Endothelial cell of umbilical vein (primary cell): ENCODE measurements around the gene STPG4. TPM values are rescaled to one million over a fixed set of nuclear protein-coding genes. Genes with fewer than 3 reads are reported as not detected.

ENCODE experiments used
- BruUV-seq: library from RNA; stranded (reverse); fragments of 400-500 nt; replicated peaks from 2 replicates; lab custom pipeline; 2021; lab: Mats Ljungman, UMichigan
- CTCF ChIA-PET: fragments of 300-600, 350-600 bp; sonication (Branson Sonifier 250); formaldehyde crosslinking; loops from one replicate; lab custom pipeline; 2021; ENCODE audit warnings: antibody characterized with exemption, inconsistent platforms; lab: Charles Lee
- POLR2A ChIA-PET: fragments of 300-600, 350-600 bp; sonication (Branson Sonifier 250); formaldehyde crosslinking; loops from one replicate; lab custom pipeline; 2021; ENCODE audit warnings: antibody characterized with exemption, inconsistent platforms; lab: Charles Lee
- DNase-seq: peaks from one replicate; pipeline ENCODE4 v3.0.0-alpha.2; 2011; ENCODE audit warnings: low read depth, low spot score
- FAIRE-seq: peaks from 2 replicates; lab custom pipeline; 2011; peaks lifted over from hg19 to GRCh38; lab: Jason Lieb, UNC
- H2AFZ ChIP-seq: 2 replicates; pipeline ENCODE4 v1.6.0; 2012; ENCODE audit warnings: low read depth, low read length, control low read depth, inconsistent platforms
- H3K27ac ChIP-seq: 2 replicates; pipeline ENCODE4 v1.5.1; 2011; ENCODE audit warnings: low read depth, mild to moderate bottlenecking, control low read depth, low read length, moderate library complexity; ENCODE audit not compliant: insufficient read depth
- H3K27me3 ChIP-seq, 2 experiments: 2 replicates each; pipeline versions ENCODE4 v1.6.0 to v1.6.1; 2011; ENCODE audit warnings: low read length in 2 of 2, mixed read lengths in 1 of 2; ENCODE audit not compliant: control insufficient read depth in 2 of 2, insufficient read depth in 2 of 2
- H3K36me3 ChIP-seq, 2 experiments: 2 replicates in 1 of 2; 3 replicates in 1 of 2; pipeline ENCODE4 v1.5.1; 2011; ENCODE audit warnings: low read length in 2 of 2, mild to moderate bottlenecking in 1 of 2, moderate library complexity in 1 of 2; ENCODE audit not compliant: control insufficient read depth in 2 of 2, insufficient read depth in 2 of 2; ENCODE audit errors: extremely low read depth in 1 of 2
- H3K4me1 ChIP-seq: 3 replicates; pipeline ENCODE4 v1.5.1; 2011; ENCODE audit warnings: mild to moderate bottlenecking, low read length; ENCODE audit not compliant: control insufficient read depth, insufficient read depth; ENCODE audit errors: extremely low read depth
- H3K4me2 ChIP-seq: 2 replicates; pipeline ENCODE4 v1.6.1; 2011; ENCODE audit warnings: low read length, control low read depth, mixed read lengths; ENCODE audit not compliant: insufficient read depth
- H3K4me3 ChIP-seq, 3 experiments: fragments of 200-600 bp in 1 of 3; sonication (generic), shearing (Covaris generic) in 1 of 3; replicated peaks in 1 of 3; 2 replicates each; pipeline ENCODE4 v1.5.1; 2011 to 2016; ENCODE audit warnings: control low read depth in 3 of 3, low read length in 3 of 3, mild to moderate bottlenecking in 2 of 3, inconsistent platforms in 1 of 3, low read depth in 1 of 3, moderate library complexity in 1 of 3; ENCODE audit not compliant: insufficient read depth in 1 of 3
- H3K79me2 ChIP-seq: 2 replicates; pipeline ENCODE4 v1.6.0; 2012; ENCODE audit warnings: low read length, inconsistent platforms; ENCODE audit not compliant: control insufficient read depth, insufficient read depth
- H3K9ac ChIP-seq: replicated peaks from 2 replicates; pipeline ENCODE3; 2011; ENCODE audit warnings: low read length, control low read depth; ENCODE audit not compliant: insufficient read depth; ENCODE audit errors: extremely low read depth
- H3K9me1 ChIP-seq: replicated peaks from 3 replicates; pipeline ENCODE4 v1.6.0; 2011; ENCODE audit warnings: mild to moderate bottlenecking, low read length; ENCODE audit not compliant: control insufficient read depth, insufficient read depth; ENCODE audit errors: extremely low read depth
- H3K9me3 ChIP-seq: replicated peaks from 2 replicates; pipeline ENCODE4 v1.5.1; 2012; ENCODE audit warnings: low read length, inconsistent platforms; ENCODE audit not compliant: control insufficient read depth, insufficient read depth
- H4K20me1 ChIP-seq: replicated peaks from 2 replicates; pipeline ENCODE3; 2011; ENCODE audit warnings: mild to moderate bottlenecking, low read length; ENCODE audit not compliant: control insufficient read depth, insufficient read depth; ENCODE audit errors: extremely low read depth
- EZH2 ChIP-seq: IDR thresholded peaks from 2 replicates; pipeline ENCODE4 v1.6.1; 2012; ENCODE audit warnings: borderline replicate concordance, low read depth, mild to moderate bottlenecking, moderate library complexity, low read length, inconsistent platforms; ENCODE audit not compliant: severe bottlenecking
- FOS ChIP-seq: IDR thresholded peaks from 2 replicates; pipeline ENCODE4 v1.6.1; 2011; ENCODE audit warnings: mild to moderate bottlenecking, low read length, moderate library complexity, borderline replicate concordance; ENCODE audit not compliant: insufficient read depth
- GATA2 ChIP-seq: IDR thresholded peaks from 2 replicates; pipeline ENCODE4 v1.7.0; 2011; ENCODE audit warnings: low read depth, mild to moderate bottlenecking, moderate library complexity, mixed read lengths, low read length; ENCODE audit not compliant: insufficient read length, insufficient read depth
- JUN ChIP-seq: IDR thresholded peaks from 2 replicates; pipeline ENCODE4 v1.6.1; 2011; ENCODE audit warnings: borderline replicate concordance, low read depth; ENCODE audit not compliant: insufficient read length, insufficient read depth
- MAX ChIP-seq: IDR thresholded peaks from 2 replicates; pipeline ENCODE4 v1.6.1; 2011; ENCODE audit not compliant: insufficient read depth, insufficient read length
- MYC ChIP-seq: IDR thresholded peaks from one replicate; pipeline ENCODE4 v1.6.1; 2011; ENCODE audit warnings: mild to moderate bottlenecking, low read depth, low read length
- POLR2A ChIP-seq: IDR thresholded peaks from 2 replicates; pipeline ENCODE4 v1.6.1; 2012; ENCODE audit warnings: low read depth, mild to moderate bottlenecking, control low read depth, low read length
- POLR2AphosphoS5 ChIP-seq: IDR thresholded peaks from 2 replicates; pipeline ENCODE4 v1.6.1; 2012; ENCODE audit warnings: low read depth, mild to moderate bottlenecking, control low read depth, low read length, moderate library complexity; ENCODE audit not compliant: insufficient read depth
- dilution Hi-C: fragments of 300-500 bp; cut with MboI; formaldehyde crosslinking; loops from one replicate; pipeline ENCODE4 v1.15.0; 2019; ENCODE audit warnings: low sequenced_read_pairs; ENCODE audit not compliant: extremely low pct_ligation_motif_present
- intact Hi-C: fragments of 100-400 bp; cut with micrococcal nuclease; formaldehyde crosslinking; loops from one replicate; pipeline ENCODE4 v1.10.0; 2022
- polyA plus RNA-seq, 4 experiments: library from polyadenylated mRNA; depleted of rRNA in 3 of 4; stranded (reverse) in 3 of 4; unstranded in 1 of 4; fragments of >200 nt; gene quantifications; 2 replicates each; pipeline versions ENCODE4 v1.2.1 to v1.2.3, GENCODE V29; 2011 to 2012; ENCODE audit warnings: missing spikeins in 1 of 4
- total RNA-seq: library from RNA; stranded (reverse); gene quantifications from 2 replicates; pipeline ENCODE4 v1.2.3, GENCODE V29; 2021
- TF ChIP-seq, protein P1 (sequence below), 2 donors: IDR thresholded peaks; 1 replicate in 1 of 2; 2 replicates in 1 of 2; pipeline ENCODE4 v1.5.1; 2011; ENCODE audit warnings: low read length in 2 of 2, mild to moderate bottlenecking in 2 of 2, moderate library complexity in 2 of 2, control low read depth in 1 of 2, inconsistent platforms in 1 of 2, low read depth in 1 of 2; ENCODE audit not compliant: insufficient read depth in 1 of 2; ENCODE audit errors: extremely low read depth in 1 of 2

STPG4 gene
- total and polyA plus RNA-seq, 2 donors (not counting 3 experiments of a cell fraction or from before 2014, with no cell fraction given): 0.53 TPM; not detected in 1

GRCh38 chr2:47050021-47050760 is 104.9 kb downstream of the STPG4 start:
- Histone ChIP-seq H3K79me2 (no peaks in the 10 kb centered on the region), H3K4me2 (no peak overlapping the region), H3K9ac (no peak overlapping the region), H4K20me1 (no peaks in the 10 kb centered on the region), H3K27ac (no peak overlapping the region), H3K9me1 (no peaks in the 10 kb centered on the region), H3K4me1 (no peaks in the 10 kb centered on the region), H3K36me3 (no peaks in the 10 kb centered on the region), H2AFZ (no peak overlapping the region), H3K27me3 (no peaks in the 10 kb centered on the region), H3K9me3 (no peaks in the 10 kb centered on the region), H3K4me3 (no peak overlapping the region)
- TF ChIP-seq POLR2A (no peak), MAX (no peak), JUN (no peak), FOS (no peak), EZH2 (no peak), POLR2AphosphoS5 (no peak), MYC (no peak), GATA2 (no peak)
- TF ChIP-seq, protein P1, sequence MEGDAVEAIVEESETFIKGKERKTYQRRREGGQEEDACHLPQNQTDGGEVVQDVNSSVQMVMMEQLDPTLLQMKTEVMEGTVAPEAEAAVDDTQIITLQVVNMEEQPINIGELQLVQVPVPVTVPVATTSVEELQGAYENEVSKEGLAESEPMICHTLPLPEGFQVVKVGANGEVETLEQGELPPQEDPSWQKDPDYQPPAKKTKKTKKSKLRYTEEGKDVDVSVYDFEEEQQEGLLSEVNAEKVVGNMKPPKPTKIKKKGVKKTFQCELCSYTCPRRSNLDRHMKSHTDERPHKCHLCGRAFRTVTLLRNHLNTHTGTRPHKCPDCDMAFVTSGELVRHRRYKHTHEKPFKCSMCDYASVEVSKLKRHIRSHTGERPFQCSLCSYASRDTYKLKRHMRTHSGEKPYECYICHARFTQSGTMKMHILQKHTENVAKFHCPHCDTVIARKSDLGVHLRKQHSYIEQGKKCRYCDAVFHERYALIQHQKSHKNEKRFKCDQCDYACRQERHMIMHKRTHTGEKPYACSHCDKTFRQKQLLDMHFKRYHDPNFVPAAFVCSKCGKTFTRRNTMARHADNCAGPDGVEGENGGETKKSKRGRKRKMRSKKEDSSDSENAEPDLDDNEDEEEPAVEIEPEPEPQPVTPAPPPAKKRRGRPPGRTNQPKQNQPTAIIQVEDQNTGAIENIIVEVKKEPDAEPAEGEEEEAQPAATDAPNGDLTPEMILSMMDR (IDR thresholded peaks at IDR 0.05; ENCODE audit: extremely low read depth in 1 of 2, insufficient read depth in 1 of 2, low read depth in 1 of 2, low read length in 2 of 2): no peak
- intact Hi-C loops: no loop called here
- no peak for DNase-seq
- no TSS peak for BruUV-seq
- ChIA-PET POLR2A (no interaction called here), CTCF (interaction anchor here (1.0 kb wide), 1 partner anchor 273 kb away, joined by 5 read pairs; no protein-coding TSS in a partner anchor)
- dilution Hi-C loops: no loop called here
- FAIRE-seq: no peak
